A673 (cell line): ENCODE results near the gene FIBCD1. TPM values are rescaled to one million over a fixed set of nuclear protein-coding genes. Genes with fewer than 3 reads are reported as not detected.

Experiments
- BruUV-seq: library from RNA; stranded (reverse); fragments of 400-500 nt; replicated peaks from 2 replicates; lab custom pipeline; 2021; lab: Mats Ljungman, UMichigan
- CTCF ChIA-PET: fragments of 300-600 bp; sonication (Branson Sonifier 250); formaldehyde crosslinking; loops from one replicate; lab custom pipeline; 2022; ENCODE audit warnings: antibody characterized with exemption; lab: Charles Lee
- POLR2A ChIA-PET: fragments of 300-600 bp; sonication (Branson Sonifier 250); formaldehyde crosslinking; loops from one replicate; lab custom pipeline; 2022; ENCODE audit warnings: antibody characterized with exemption; ENCODE audit not compliant: low non-redundant PET; lab: Charles Lee
- DNase-seq: peaks from one replicate; pipeline ENCODE4 v3.0.0-alpha.2; 2015; ENCODE audit warnings: low spot score
- H3K27ac ChIP-seq: fragments of 200-600 bp; sonication (generic); 2 replicates; pipeline ENCODE4 v1.5.1; 2016; ENCODE audit warnings: mixed run types, low read depth, mild to moderate bottlenecking, mixed read lengths, antibody characterized with exemption, low read length; ENCODE audit not compliant: poor library complexity, severe bottlenecking
- H3K27me3 ChIP-seq: fragments of 200-600 bp; sonication (generic); replicated peaks from 2 replicates; pipeline ENCODE4 v1.6.1; 2017; ENCODE audit warnings: mixed run types, low read depth, mild to moderate bottlenecking, mixed read lengths, antibody characterized with exemption, low read length; ENCODE audit not compliant: insufficient read depth, poor library complexity
- H3K36me3 ChIP-seq: fragments of 200-600 bp; sonication (generic); 2 replicates; pipeline ENCODE4 v1.6.1; 2016; ENCODE audit warnings: mixed run types, mild to moderate bottlenecking, mixed read lengths, antibody characterized with exemption, low read length; ENCODE audit not compliant: insufficient read depth, poor library complexity, severe bottlenecking
- H3K4me1 ChIP-seq: fragments of 200-600 bp; sonication (generic); 2 replicates; pipeline ENCODE4 v1.6.1; 2017; ENCODE audit warnings: mixed run types, mild to moderate bottlenecking, mixed read lengths, antibody characterized with exemption, low read length; ENCODE audit not compliant: insufficient read depth, poor library complexity, severe bottlenecking
- H3K4me3 ChIP-seq: fragments of 200-600 bp; sonication (generic); 2 replicates; pipeline ENCODE4 v1.5.1; 2016; ENCODE audit warnings: low read depth, mixed run types, mild to moderate bottlenecking, mixed read lengths, low read length; ENCODE audit not compliant: poor library complexity, severe bottlenecking
- H3K9me3 ChIP-seq: fragments of 200-600 bp; sonication (generic); 2 replicates; pipeline ENCODE4 v1.6.1; 2016; ENCODE audit warnings: mixed run types, low read depth, mild to moderate bottlenecking, mixed read lengths, antibody characterized with exemption, low read length; ENCODE audit not compliant: poor library complexity, severe bottlenecking
- EZH2 ChIP-seq: fragments of 200-600 bp; sonication (generic); IDR thresholded peaks from 2 replicates; pipeline ENCODE4 v1.6.1; 2017; ENCODE audit warnings: borderline replicate concordance, low read depth, mild to moderate bottlenecking, mixed read lengths, antibody characterized with exemption, low read length; ENCODE audit not compliant: poor library complexity, severe bottlenecking
- intact Hi-C: fragments of 100-400 bp; cut with micrococcal nuclease; formaldehyde crosslinking; loops from one replicate; pipeline ENCODE4 v1.10.0; 2022; ENCODE audit not compliant: unreplicated experiment
- total RNA-seq: library from RNA; stranded (reverse); gene quantifications from 2 replicates; pipeline ENCODE4 v1.2.3, GENCODE V29; 2021
- TF ChIP-seq, protein P1 (sequence below): fragments of 300-800, 200-600 bp; sonication (generic); conservative IDR thresholded peaks from 2 replicates; pipeline ENCODE4 v1.5.1; 2017; ENCODE audit warnings: low read depth, mild to moderate bottlenecking, antibody characterized with exemption, low read length, moderate library complexity, mixed read lengths

The FIBCD1 gene
- total RNA-seq, 1 experiment from 2014 or later: 0.19 TPM

DNA sequence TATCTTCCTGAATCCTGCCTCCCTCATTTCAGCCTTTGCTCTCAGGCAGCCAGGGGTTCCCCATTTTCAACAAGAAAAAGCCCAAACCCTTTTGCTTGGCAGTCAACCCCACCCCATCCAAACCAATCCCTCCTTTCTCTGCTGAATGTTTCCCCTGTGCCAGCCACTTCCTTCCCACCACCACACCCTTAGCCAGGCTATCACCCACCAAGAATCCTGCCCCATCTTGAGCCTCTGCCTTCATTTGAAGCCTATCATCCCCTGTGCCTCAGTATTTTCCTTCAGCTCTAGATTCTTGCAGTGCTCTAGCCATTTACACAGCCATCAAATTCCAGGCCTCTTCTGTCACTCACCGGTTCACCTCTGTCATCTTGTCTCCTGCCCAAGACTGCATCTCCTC lies 15.3 kb upstream of the FIBCD1 start:
- Histone ChIP-seq H3K4me1 (peaks cover 4% of the 10 kb centered on the region), H3K4me3 (no peak overlapping the region), H3K27me3 (no peaks in the 10 kb centered on the region), H3K27ac (no peak overlapping the region), H3K36me3 (no peaks in the 10 kb centered on the region), H3K9me3 (peaks cover 7% of the 10 kb centered on the region)
- ChIA-PET POLR2A (no interaction called here), CTCF (no interaction called here)
- no peak for TF ChIP-seq EZH2
- TF ChIP-seq, protein P1, sequence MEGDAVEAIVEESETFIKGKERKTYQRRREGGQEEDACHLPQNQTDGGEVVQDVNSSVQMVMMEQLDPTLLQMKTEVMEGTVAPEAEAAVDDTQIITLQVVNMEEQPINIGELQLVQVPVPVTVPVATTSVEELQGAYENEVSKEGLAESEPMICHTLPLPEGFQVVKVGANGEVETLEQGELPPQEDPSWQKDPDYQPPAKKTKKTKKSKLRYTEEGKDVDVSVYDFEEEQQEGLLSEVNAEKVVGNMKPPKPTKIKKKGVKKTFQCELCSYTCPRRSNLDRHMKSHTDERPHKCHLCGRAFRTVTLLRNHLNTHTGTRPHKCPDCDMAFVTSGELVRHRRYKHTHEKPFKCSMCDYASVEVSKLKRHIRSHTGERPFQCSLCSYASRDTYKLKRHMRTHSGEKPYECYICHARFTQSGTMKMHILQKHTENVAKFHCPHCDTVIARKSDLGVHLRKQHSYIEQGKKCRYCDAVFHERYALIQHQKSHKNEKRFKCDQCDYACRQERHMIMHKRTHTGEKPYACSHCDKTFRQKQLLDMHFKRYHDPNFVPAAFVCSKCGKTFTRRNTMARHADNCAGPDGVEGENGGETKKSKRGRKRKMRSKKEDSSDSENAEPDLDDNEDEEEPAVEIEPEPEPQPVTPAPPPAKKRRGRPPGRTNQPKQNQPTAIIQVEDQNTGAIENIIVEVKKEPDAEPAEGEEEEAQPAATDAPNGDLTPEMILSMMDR: no peak
- DNase-seq: no peak
- no TSS peak for BruUV-seq
- intact Hi-C loops: no loop called here

DNA sequence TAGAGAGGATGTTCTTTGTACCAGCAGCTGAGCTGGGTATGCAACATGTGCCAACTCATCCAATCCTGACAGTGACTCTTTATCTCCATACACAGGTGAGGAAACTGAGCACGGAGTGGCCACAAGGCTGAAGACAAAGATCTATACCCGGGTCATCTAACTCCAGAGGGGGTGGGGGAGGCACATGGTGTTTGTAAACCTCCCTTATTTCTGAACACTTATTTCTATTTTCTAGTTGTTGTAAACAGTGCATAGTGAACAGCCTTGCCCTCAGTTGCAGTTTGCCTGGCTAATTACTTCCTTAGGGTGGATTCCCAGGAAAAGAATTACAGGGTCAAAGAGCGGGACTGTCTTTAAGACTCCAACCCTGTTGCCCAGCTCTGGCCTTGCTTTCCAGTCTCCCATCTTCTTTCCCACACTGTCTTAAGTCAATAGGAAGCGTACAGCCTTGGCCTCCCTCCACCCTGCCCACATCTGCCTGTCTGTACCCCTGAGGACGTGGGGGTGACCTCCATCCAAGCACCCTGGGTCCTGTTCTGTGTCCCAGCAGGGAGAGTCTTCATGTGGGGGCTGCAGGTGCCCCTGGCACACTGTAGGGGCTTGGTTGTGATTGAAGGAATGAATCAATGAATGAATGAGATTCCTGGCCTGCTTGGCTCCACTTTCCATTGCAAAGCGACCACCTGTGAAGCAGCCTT lies 13.2 kb upstream of the FIBCD1 start:
- no peak for TF ChIP-seq EZH2
- TF ChIP-seq, protein P1: no peak
- Histone ChIP-seq H3K36me3 (no peaks in the 10 kb centered on the region), H3K4me3 (no peak overlapping the region), H3K4me1 (peaks cover 4% of the 10 kb centered on the region), H3K27ac (no peak overlapping the region), H3K27me3 (no peaks in the 10 kb centered on the region), H3K9me3 (no peaks in the 10 kb centered on the region)
- BruUV-seq: no TSS peak
- ChIA-PET POLR2A (no interaction called here), CTCF (interaction anchor here (0.6 kb wide), 1 partner anchor 181 kb away, joined by 4 read pairs; no protein-coding TSS in a partner anchor)
- intact Hi-C loops: no loop called here
- DNase-seq: no peak

DNA sequence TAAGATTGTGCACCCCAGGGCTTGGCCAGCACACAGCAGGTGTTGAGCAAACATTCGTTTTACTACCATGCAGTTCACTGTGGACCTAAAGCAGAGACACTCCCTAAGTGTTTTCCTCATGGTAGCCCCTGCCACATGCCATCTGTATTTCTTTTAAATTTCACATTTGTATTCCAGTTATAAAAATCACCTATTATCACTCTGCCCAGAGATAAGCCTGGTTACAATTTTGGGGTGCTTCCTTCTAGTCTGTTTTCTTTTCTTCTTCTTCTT lies 10.9 kb upstream of the FIBCD1 start:
- no peaks in the 10 kb centered on the region for H3K4me1 ChIP-seq
- DNase-seq: no peak
- intact Hi-C loops: no loop called here
- ChIA-PET CTCF (no interaction called here), POLR2A (interaction anchor here (0.6 kb wide), 1 partner anchor 32 kb away, joined by 3 read pairs; no protein-coding TSS in a partner anchor)
- no peaks in the 10 kb centered on the region for H3K27me3 ChIP-seq
- no peaks in the 10 kb centered on the region for H3K9me3 ChIP-seq
- H3K27ac ChIP-seq: no peak overlapping the region
- TF ChIP-seq EZH2: no peak
- TF ChIP-seq, protein P1: no peak
- BruUV-seq: no TSS peak
- no peaks in the 10 kb centered on the region for H3K36me3 ChIP-seq
- no peak overlapping the region for H3K4me3 ChIP-seq
